Fibroblast of lung (primary cell): ENCODE measurements around the gene STX8. TPM values are rescaled to one million over a fixed set of nuclear protein-coding genes. Genes with fewer than 3 reads are reported as not detected.

Experiments used
- DNase-seq, 2 donors: peaks; one replicate each; pipeline versions ENCODE4 v3.0.0 to v3.0.0-alpha.2; 2010; ENCODE audit warnings: low read depth in 2 of 2
- H2AFZ ChIP-seq: 2 replicates; pipeline ENCODE4 v1.5.1; 2012; ENCODE audit warnings: low read length, control low read depth, inconsistent platforms
- H3K27ac ChIP-seq: 2 replicates; pipeline ENCODE4 v1.5.1; 2011; ENCODE audit warnings: low read length, control low read depth; ENCODE audit not compliant: insufficient read depth
- H3K27me3 ChIP-seq: 2 replicates; pipeline ENCODE4 v1.5.1; 2011; ENCODE audit warnings: mild to moderate bottlenecking, low read length; ENCODE audit not compliant: control insufficient read depth, insufficient read depth
- H3K36me3 ChIP-seq: 2 replicates; pipeline ENCODE4 v1.5.1; 2011; ENCODE audit warnings: low read length; ENCODE audit not compliant: control insufficient read depth, insufficient read depth
- H3K4me1 ChIP-seq: 2 replicates; pipeline ENCODE4 v1.5.1; 2011; ENCODE audit warnings: low read length; ENCODE audit not compliant: control insufficient read depth, insufficient read depth; ENCODE audit errors: extremely low read depth
- H3K4me2 ChIP-seq: 2 replicates; pipeline ENCODE4 v1.5.1; 2011; ENCODE audit warnings: low read length, control low read depth; ENCODE audit not compliant: insufficient read depth; ENCODE audit errors: extremely low read depth
- H3K4me3 ChIP-seq, 4 experiments: fragments of 200-600 bp in 1 of 4; sonication (generic) in 1 of 4; replicated peaks in 1 of 4; 2 replicates each; pipeline ENCODE4 v1.5.1; 2011 to 2016; ENCODE audit warnings: low read length in 4 of 4, low read depth in 3 of 4, mild to moderate bottlenecking in 3 of 4, control low read depth in 2 of 4, inconsistent platforms in 1 of 4, mixed read lengths in 1 of 4; ENCODE audit not compliant: insufficient read depth in 1 of 4; ENCODE audit errors: control extremely low read depth in 1 of 4
- H3K79me2 ChIP-seq: 2 replicates; pipeline ENCODE4 v1.5.1; 2012; ENCODE audit warnings: mild to moderate bottlenecking, low read length, inconsistent platforms; ENCODE audit not compliant: control insufficient read depth, insufficient read depth
- H3K9ac ChIP-seq: 2 replicates; pipeline ENCODE4 v1.5.1; 2011; ENCODE audit warnings: mild to moderate bottlenecking, low read length, control low read depth; ENCODE audit not compliant: insufficient read depth
- H3K9me3 ChIP-seq: 2 replicates; pipeline ENCODE4 v1.5.1; 2012; ENCODE audit warnings: low read depth, low read length; ENCODE audit not compliant: control insufficient read depth, insufficient read depth
- H4K20me1 ChIP-seq: 2 replicates; pipeline ENCODE4 v1.5.1; 2011; ENCODE audit warnings: low read length; ENCODE audit not compliant: control insufficient read depth, insufficient read depth; ENCODE audit errors: extremely low read depth
- EZH2 ChIP-seq: IDR thresholded peaks from 2 replicates; pipeline ENCODE4 v1.5.1; 2012; ENCODE audit warnings: low read length, control low read depth, mild to moderate bottlenecking; ENCODE audit errors: missing control alignments
- polyA plus RNA-seq, 2 donors: library from polyadenylated mRNA; depleted of rRNA in 1 of 2; stranded (reverse) in 1 of 2; unstranded in 1 of 2; fragments of >200 nt; gene quantifications; 2 replicates each; pipeline ENCODE4 v1.2.1, GENCODE V29; 2011 to 2012; ENCODE audit warnings: missing spikeins in 1 of 2
- total RNA-seq: library from RNA; depleted of rRNA; stranded (reverse); fragments of >200 nt; gene quantifications from 2 replicates; pipeline ENCODE4 v1.2.1, GENCODE V29; 2014
- TF ChIP-seq, protein P1 (sequence below), 2 donors: IDR thresholded peaks in 1 of 2; conservative IDR thresholded peaks in 1 of 2; 1 replicate in 1 of 2; 2 replicates in 1 of 2; pipeline ENCODE4 v1.5.1; 2011 to 2012; ENCODE audit warnings: low read length in 2 of 2, control low read depth in 1 of 2, inconsistent platforms in 1 of 2, low read depth in 1 of 2, mild to moderate bottlenecking in 1 of 2

The STX8 gene
- total and polyA plus RNA-seq, 2 donors (not counting 1 experiment from before 2014, with no cell fraction given): 84.7 to 128 TPM

DNA sequence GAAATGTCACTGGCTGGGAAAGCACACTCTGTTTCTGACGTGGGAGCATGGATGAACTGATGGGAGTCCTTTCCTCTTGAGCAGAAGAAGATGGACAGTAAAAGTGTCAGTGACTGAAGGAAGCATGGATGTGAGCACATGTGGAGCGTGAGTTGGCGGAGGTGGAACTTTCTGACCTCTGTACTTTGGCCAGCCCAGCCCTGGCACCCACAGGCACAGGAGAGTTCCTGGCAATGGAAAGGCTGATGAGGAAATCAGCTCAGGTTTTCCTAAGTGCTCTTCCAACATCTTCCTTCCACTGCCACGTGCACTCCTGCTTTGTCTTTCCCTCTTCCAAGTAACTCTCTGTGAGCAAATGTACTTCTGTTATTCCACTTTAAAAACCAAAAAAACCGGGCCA, 277.5 kb downstream of the STX8 start:
- H3K4me1 ChIP-seq: no peaks in the 10 kb centered on the region

DNA sequence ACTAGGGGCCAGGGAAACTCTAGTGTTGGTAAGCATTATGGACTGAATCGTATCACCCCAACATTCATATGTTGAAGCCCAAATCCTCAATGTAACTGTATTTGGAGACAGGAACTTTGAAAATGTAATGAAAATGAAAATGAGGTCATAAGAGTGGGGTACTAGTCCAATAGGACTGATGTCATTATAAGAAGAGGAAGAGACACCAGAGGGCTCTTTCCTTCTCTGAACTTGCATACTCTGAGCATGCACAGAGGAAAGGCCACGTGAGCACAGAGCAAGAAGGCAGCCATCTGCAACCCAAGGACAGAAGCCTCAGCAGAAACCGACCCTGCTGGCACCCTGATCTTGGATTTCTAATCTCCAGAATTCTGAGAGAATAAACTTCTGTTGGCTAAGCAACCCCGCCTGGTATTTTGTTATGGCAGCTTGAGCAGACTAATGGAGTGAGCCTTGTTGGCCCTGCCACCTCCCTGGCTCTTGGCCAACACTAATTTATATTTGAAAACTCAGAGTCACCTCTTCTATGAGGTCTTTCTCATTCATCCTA, 280.9 kb downstream of the STX8 start:
- no peaks in the 10 kb centered on the region for H3K4me1 ChIP-seq
- H3K4me2 ChIP-seq: no peak overlapping the region
- H3K36me3 ChIP-seq: no peaks in the 10 kb centered on the region
- no peak overlapping the region for H3K27ac ChIP-seq
- no peaks in the 10 kb centered on the region for H3K27me3 ChIP-seq
- no peak for TF ChIP-seq EZH2
- TF ChIP-seq, protein P1, sequence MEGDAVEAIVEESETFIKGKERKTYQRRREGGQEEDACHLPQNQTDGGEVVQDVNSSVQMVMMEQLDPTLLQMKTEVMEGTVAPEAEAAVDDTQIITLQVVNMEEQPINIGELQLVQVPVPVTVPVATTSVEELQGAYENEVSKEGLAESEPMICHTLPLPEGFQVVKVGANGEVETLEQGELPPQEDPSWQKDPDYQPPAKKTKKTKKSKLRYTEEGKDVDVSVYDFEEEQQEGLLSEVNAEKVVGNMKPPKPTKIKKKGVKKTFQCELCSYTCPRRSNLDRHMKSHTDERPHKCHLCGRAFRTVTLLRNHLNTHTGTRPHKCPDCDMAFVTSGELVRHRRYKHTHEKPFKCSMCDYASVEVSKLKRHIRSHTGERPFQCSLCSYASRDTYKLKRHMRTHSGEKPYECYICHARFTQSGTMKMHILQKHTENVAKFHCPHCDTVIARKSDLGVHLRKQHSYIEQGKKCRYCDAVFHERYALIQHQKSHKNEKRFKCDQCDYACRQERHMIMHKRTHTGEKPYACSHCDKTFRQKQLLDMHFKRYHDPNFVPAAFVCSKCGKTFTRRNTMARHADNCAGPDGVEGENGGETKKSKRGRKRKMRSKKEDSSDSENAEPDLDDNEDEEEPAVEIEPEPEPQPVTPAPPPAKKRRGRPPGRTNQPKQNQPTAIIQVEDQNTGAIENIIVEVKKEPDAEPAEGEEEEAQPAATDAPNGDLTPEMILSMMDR (conservative IDR thresholded peaks at IDR 0.05 in 1 of 2, IDR thresholded peaks at IDR 0.05 in 1 of 2; ENCODE audit: low read depth in 1 of 2, low read length in 2 of 2): no peak
- no peak overlapping the region for H3K9ac ChIP-seq
- H3K4me3 ChIP-seq: no peak overlapping the region
- H3K9me3 ChIP-seq: no peaks in the 10 kb centered on the region
- H3K79me2 ChIP-seq: no peaks in the 10 kb centered on the region
- no peaks in the 10 kb centered on the region for H4K20me1 ChIP-seq
- DNase-seq: no peak
- no peak overlapping the region for H2AFZ ChIP-seq

More for the DNA sequence above, 277.5 kb downstream of the STX8 start:
- Histone ChIP-seq H3K36me3 (no peaks in the 10 kb centered on the region), H3K27me3 (no peaks in the 10 kb centered on the region), H3K9me3 (no peaks in the 10 kb centered on the region), H2AFZ (no peak overlapping the region), H3K4me2 (no peak overlapping the region), H3K79me2 (no peaks in the 10 kb centered on the region), H3K4me3 (no peak overlapping the region), H3K9ac (no peak overlapping the region), H4K20me1 (no peaks in the 10 kb centered on the region), H3K27ac (no peak overlapping the region)
- no peak for TF ChIP-seq EZH2
- TF ChIP-seq, protein P1 (conservative IDR thresholded peaks at IDR 0.05 in 1 of 2, IDR thresholded peaks at IDR 0.05 in 1 of 2; ENCODE audit: low read depth in 1 of 2, low read length in 2 of 2): no peak
- no peak for DNase-seq

DNA sequence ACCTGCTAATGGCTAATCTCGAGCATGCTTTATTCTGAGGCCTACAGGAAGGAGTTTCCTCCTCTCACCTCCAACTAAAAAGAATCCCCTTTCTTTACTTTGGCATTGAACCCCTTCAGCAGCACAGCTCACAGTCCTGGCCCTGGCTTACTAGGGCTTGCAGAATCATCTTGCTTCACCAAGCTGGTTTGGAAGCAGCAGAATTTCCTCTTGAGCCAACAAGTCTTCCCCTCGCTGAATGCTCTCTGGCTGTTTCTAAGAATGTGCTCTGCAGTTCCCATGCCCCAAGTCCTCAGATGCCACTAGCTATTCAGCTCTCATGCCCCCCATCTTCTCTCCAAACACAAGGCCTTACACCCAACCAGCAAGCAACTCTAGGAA, 283.1 kb downstream of the STX8 start:
- Histone ChIP-seq H2AFZ (no peak overlapping the region), H3K36me3 (no peaks in the 10 kb centered on the region), H3K79me2 (no peaks in the 10 kb centered on the region), H3K27me3 (no peaks in the 10 kb centered on the region), H3K4me3 (no peak overlapping the region), H3K4me1 (no peaks in the 10 kb centered on the region), H4K20me1 (no peaks in the 10 kb centered on the region), H3K9me3 (no peaks in the 10 kb centered on the region), H3K9ac (no peak overlapping the region), H3K27ac (no peak overlapping the region), H3K4me2 (no peak overlapping the region)
- TF ChIP-seq, protein P1 (conservative IDR thresholded peaks at IDR 0.05 in 1 of 2, IDR thresholded peaks at IDR 0.05 in 1 of 2; ENCODE audit: low read depth in 1 of 2, low read length in 2 of 2): no peak
- no peak for TF ChIP-seq EZH2
- DNase-seq: no peak
